Kidney capillary endothelial cell (primary cell): ENCODE data around the gene GAGE12H.
A peak's percentile ranks its signal among the peaks of the same experiment; 100 is the strongest.
"Not testable (repeated sequence)": the region's sequence is repeated elsewhere in the genome, so short reads cannot be mapped to it uniquely, and the experiment has no call there.

Experiments used
- DNase-seq: peaks from one replicate; pipeline ENCODE4 v3.0.0-alpha.2; 2018; ENCODE audit warnings: low spot score

Gene GAGE12H

DNA sequence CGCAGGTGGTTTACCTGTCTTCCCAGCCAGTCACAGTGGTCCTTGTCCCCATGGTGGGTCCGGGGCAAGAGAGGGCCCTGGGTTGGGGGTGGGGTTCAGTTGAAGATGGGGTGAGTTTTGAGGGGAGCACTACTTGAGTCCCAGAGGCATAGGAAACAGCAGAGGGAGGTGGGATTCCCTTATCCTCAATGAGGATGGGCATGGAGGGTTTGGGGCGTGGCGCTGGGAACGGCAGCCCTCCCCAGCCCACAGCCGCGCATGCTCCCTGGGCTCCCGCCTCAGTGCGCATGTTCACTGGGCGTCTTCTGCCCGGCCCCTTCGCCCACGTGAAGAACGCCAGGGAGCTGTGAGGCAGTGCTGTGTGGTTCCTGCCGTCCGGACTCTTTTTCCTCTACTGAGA is at the start of gene GAGE12H:
GAGE12H (plus strand) TSS at position 301 of the 400 bp plus-strand sequence. CDS start 1,155 bp downstream, outside the sequence.
- DNase-seq: not testable (repeated sequence)

DNA sequence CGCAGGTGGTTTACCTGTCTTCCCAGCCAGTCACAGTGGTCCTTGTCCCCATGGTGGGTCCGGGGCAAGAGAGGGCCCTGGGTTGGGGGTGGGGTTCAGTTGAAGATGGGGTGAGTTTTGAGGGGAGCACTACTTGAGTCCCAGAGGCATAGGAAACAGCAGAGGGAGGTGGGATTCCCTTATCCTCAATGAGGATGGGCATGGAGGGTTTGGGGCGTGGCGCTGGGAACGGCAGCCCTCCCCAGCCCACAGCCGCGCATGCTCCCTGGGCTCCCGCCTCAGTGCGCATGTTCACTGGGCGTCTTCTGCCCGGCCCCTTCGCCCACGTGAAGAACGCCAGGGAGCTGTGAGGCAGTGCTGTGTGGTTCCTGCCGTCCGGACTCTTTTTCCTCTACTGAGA is 47.9 kb upstream of the GAGE12H start, which contains the start of gene GAGE12C:
GAGE12C (plus strand) TSS at position 301 of the 400 bp plus-strand sequence. CDS start 1,155 bp downstream, outside the sequence.
- DNase-seq: not testable (repeated sequence)

DNA sequence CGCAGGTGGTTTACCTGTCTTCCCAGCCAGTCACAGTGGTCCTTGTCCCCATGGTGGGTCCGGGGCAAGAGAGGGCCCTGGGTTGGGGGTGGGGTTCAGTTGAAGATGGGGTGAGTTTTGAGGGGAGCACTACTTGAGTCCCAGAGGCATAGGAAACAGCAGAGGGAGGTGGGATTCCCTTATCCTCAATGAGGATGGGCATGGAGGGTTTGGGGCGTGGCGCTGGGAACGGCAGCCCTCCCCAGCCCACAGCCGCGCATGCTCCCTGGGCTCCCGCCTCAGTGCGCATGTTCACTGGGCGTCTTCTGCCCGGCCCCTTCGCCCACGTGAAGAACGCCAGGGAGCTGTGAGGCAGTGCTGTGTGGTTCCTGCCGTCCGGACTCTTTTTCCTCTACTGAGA is 38.3 kb upstream of the GAGE12H start, which contains the start of gene GAGE12D:
GAGE12D (plus strand) TSS at position 301 of the 400 bp plus-strand sequence. CDS start 1,155 bp downstream, outside the sequence.
- DNase-seq: not testable (repeated sequence)

DNA sequence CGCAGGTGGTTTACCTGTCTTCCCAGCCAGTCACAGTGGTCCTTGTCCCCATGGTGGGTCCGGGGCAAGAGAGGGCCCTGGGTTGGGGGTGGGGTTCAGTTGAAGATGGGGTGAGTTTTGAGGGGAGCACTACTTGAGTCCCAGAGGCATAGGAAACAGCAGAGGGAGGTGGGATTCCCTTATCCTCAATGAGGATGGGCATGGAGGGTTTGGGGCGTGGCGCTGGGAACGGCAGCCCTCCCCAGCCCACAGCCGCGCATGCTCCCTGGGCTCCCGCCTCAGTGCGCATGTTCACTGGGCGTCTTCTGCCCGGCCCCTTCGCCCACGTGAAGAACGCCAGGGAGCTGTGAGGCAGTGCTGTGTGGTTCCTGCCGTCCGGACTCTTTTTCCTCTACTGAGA is 28.8 kb upstream of the GAGE12H start, which contains the start of gene GAGE12E:
GAGE12E (plus strand) TSS at position 301 of the 400 bp plus-strand sequence. CDS start 1,155 bp downstream, outside the sequence.
- DNase-seq: not testable (repeated sequence)

DNA sequence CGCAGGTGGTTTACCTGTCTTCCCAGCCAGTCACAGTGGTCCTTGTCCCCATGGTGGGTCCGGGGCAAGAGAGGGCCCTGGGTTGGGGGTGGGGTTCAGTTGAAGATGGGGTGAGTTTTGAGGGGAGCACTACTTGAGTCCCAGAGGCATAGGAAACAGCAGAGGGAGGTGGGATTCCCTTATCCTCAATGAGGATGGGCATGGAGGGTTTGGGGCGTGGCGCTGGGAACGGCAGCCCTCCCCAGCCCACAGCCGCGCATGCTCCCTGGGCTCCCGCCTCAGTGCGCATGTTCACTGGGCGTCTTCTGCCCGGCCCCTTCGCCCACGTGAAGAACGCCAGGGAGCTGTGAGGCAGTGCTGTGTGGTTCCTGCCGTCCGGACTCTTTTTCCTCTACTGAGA is 19.2 kb upstream of the GAGE12H start, which contains the start of gene GAGE12F:
GAGE12F (plus strand) TSS at position 301 of the 400 bp plus-strand sequence. CDS start 1,155 bp downstream, outside the sequence.
- DNase-seq: not testable (repeated sequence)

- not testable (repeated sequence) for DNase-seq
Measured at GRCh38 chrX:49568728-49569127, 11.0 kb upstream of the GAGE12H start.

DNA sequence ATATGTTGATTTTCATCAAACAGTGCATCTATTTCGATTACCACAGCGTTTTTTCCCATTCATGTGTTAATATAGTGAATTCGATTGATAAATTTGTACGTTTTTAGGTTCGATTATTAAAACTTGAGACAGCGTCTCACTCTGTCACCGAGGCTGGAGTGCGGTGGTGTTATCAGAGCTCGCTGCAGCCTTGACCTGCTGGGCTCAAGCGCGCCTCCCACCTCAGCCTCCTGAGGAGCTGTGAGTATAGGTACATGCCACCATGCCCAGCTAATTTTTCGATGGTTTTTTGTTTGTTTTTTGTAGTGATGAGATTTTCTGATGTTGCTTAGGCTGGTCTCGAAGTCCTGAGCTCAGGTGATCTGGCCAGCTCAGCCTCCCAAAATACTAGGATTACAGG is 10.6 kb upstream of the GAGE12H start:
- DNase-seq: not testable (repeated sequence)

DNA sequence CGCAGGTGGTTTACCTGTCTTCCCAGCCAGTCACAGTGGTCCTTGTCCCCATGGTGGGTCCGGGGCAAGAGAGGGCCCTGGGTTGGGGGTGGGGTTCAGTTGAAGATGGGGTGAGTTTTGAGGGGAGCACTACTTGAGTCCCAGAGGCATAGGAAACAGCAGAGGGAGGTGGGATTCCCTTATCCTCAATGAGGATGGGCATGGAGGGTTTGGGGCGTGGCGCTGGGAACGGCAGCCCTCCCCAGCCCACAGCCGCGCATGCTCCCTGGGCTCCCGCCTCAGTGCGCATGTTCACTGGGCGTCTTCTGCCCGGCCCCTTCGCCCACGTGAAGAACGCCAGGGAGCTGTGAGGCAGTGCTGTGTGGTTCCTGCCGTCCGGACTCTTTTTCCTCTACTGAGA is 9.6 kb upstream of the GAGE12H start, which contains the start of gene GAGE12G:
GAGE12G (plus strand) TSS at position 301 of the 400 bp plus-strand sequence. CDS start 1,155 bp downstream, outside the sequence.
- DNase-seq: not testable (repeated sequence)

DNA sequence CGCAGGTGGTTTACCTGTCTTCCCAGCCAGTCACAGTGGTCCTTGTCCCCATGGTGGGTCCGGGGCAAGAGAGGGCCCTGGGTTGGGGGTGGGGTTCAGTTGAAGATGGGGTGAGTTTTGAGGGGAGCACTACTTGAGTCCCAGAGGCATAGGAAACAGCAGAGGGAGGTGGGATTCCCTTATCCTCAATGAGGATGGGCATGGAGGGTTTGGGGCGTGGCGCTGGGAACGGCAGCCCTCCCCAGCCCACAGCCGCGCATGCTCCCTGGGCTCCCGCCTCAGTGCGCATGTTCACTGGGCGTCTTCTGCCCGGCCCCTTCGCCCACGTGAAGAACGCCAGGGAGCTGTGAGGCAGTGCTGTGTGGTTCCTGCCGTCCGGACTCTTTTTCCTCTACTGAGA is 9.4 kb downstream of the GAGE12H start, which contains the start of gene GAGE2A:
GAGE2A (plus strand) TSS at position 301 of the 400 bp plus-strand sequence. CDS start 1,155 bp downstream, outside the sequence.
- not testable (repeated sequence) for DNase-seq

- DNase-seq: not testable (repeated sequence)
Measured at GRCh38 chrX:49589769-49590478, 10.2 kb downstream of the GAGE12H start.

DNA sequence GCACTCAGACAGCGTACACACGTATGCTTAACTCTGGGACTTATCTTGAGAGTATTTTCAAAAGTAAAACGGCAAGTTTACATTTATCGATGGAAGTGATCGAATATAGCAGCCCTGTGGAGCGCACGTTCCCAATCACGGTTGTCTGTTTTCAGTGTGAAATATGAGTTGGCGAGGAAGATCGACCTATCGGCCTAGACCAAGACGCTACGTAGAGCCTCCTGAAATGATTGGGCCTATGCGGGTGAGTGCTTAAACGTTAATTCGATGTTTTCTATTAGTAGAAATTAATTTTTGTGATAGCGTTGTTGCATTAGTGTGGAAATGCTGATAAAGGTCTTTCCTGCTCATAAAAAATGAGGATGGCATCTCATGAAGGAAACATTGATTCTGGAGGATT is 10.7 kb downstream of the GAGE12H start:
- not testable (repeated sequence) for DNase-seq

- DNase-seq: not testable (repeated sequence)
Measured at GRCh38 chrX:49598720-49599119, 19.0 kb downstream of the GAGE12H start, which contains the start of gene GAGE1. GAGE1 (plus strand) TSS chrX:49599020; CDS start chrX:49600175, 1,155 bp downstream.

DNA sequence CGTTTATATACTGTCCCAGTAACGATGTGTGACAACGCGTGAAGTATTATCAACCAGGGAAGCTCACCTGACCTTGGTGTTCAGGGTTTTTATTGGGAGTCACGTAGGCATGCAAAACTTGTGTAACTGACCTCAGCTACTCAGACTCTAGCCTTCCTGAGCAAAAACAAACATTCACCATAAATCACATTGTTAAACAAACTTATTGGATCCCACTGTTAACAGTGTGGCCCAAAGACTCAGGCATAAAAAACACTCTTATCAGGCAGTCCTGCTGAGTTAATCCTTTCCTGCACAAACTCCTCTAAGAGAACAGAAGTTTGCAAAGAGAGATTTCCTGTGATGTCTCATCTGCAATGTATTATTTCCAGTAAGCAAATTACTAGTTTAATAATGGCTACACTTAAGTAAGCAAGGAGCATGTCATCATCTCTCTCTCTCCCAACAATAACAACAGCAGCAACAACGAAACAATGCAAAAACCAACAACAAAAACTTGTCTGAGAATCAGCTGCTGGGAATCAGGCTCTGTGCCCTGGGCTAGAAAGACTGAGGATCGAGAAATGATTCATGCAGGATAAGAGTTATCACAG is 31.1 kb downstream of the GAGE12H start:
- DNase-seq: peak; percentile 1

DNA sequence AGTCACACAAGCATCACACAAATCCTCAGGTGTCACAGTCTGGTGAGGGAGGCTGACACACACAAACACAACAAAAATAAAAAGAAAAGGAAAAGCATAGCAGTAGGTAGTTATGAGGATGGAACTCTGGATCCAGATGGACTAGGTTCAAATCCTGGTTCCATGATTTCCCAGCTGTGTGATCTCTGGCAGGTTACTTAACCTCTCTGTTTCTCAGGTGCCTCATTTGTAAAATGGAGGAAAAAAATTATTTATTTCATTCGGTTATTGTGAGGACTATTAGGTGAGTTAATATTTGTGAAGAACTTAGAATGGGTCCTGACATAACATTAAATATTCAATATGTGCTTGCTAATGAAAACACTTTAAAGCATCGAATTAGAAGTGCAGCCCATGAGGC is 38.8 kb downstream of the GAGE12H start:
- DNase-seq: no peak

- no peak for DNase-seq
Measured at GRCh38 chrX:49627086-49627777, 47.5 kb downstream of the GAGE12H start.
